ENCODE measurements around the gene NCKAP1.
"Not testable (repeated sequence)": the region's sequence is repeated elsewhere in the genome, so short reads cannot be mapped to it uniquely, and the experiment has no call there.

DNA sequence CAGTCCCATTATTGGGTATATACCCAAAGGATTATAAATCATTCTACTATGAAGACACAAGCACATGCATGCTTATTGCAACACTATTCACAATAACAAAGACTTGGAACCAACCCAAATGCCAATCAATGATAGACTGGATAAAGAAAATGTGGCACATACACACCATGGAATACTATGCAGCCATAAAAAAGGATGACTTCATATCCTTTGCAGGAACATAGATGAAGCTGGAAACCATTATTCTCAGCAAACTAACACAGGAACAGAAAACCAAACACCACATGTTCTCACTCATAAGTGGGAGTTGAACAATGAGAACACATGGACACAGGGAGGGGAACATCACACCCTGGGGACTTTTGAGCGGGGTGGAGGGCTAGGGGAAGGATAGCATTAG, 158.2 kb downstream of the NCKAP1 start:
- TF ChIP-seq, protein P1, sequence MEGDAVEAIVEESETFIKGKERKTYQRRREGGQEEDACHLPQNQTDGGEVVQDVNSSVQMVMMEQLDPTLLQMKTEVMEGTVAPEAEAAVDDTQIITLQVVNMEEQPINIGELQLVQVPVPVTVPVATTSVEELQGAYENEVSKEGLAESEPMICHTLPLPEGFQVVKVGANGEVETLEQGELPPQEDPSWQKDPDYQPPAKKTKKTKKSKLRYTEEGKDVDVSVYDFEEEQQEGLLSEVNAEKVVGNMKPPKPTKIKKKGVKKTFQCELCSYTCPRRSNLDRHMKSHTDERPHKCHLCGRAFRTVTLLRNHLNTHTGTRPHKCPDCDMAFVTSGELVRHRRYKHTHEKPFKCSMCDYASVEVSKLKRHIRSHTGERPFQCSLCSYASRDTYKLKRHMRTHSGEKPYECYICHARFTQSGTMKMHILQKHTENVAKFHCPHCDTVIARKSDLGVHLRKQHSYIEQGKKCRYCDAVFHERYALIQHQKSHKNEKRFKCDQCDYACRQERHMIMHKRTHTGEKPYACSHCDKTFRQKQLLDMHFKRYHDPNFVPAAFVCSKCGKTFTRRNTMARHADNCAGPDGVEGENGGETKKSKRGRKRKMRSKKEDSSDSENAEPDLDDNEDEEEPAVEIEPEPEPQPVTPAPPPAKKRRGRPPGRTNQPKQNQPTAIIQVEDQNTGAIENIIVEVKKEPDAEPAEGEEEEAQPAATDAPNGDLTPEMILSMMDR (conservative IDR thresholded peaks at IDR 0.05; ENCODE audit: low read length) = not testable (repeated sequence)
- not testable (repeated sequence) for TF ChIP-seq EZH2phosphoT487 (IDR thresholded peaks at IDR 0.05; ENCODE audit: borderline replicate concordance)

Measured in Loucy (cell line).